ENCODE data around the gene ZDHHC1.
"Not testable (repeated sequence)": the region's sequence is repeated elsewhere in the genome, so short reads cannot be mapped to it uniquely, and the experiment has no call there.

The ZDHHC1 gene

DNA sequence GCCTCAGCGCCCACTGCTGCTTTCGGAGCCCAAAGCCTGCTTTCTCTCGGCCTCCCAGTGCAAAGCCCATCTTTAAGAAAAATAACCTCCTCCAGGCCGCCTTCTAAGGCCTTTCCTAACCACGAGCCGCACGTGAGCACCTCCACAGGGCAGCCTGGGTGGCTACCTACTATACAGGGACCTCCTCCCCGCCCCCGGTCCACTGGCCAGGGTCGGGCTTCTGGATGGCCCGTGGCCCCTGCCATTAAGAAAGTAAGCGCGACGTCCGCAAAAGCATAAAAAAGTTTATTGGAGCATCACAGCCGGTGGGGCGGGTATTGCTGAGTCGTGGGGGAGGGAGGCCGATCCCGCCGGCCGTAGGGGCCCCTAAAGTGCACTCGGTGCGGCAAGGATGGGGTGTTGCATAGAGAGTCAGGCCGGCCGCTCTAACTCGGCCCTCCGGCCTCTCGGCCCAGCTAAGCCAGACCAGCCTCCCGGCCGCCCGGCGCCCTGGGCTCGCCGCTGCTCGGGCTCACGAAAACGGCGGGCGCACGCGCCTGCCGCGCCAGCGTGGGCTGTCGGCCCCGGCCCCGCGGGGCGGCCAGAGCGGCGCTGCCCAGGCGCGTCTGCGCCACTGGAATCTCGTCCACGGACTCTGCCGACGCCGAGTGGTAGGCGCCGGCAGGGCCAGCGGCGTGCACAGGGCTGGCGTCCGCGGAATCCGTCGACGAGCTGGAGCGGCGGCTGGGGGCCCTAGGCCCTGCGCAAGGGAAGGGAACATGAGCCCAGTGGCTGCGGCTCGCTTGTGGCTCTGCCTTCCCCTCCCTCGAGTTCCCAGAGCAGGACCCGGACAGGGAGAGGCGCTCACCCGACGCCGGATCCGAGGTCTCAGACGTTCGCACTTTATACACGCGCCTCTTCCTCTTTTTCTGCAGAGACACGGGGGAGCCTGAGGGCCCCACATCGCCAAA, 21.8 kb downstream of the ZDHHC1 start:
- DNase-seq (ENCODE audit: low read depth in 2 of 2), result no peak

DNA sequence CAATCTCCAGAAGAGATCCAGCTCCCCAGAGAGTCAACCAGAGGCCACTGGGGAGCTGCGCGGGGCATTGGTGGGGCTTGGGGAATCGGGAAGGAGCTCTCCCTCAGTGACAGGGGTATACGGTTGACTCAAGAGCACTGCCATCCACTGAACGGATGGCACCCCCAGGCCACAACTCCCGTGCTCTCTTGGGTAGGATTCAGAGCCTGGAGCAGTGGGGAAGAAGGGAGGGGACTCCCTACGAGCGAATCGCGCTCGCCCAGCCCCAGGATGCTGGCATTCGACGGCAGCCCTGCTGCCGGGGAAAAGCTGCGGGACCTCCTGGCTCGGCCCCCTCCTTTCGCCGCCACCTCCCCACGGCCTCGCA, 22.5 kb downstream of the ZDHHC1 start:
- no peak for DNase-seq (ENCODE audit: low read depth in 2 of 2)

DNA sequence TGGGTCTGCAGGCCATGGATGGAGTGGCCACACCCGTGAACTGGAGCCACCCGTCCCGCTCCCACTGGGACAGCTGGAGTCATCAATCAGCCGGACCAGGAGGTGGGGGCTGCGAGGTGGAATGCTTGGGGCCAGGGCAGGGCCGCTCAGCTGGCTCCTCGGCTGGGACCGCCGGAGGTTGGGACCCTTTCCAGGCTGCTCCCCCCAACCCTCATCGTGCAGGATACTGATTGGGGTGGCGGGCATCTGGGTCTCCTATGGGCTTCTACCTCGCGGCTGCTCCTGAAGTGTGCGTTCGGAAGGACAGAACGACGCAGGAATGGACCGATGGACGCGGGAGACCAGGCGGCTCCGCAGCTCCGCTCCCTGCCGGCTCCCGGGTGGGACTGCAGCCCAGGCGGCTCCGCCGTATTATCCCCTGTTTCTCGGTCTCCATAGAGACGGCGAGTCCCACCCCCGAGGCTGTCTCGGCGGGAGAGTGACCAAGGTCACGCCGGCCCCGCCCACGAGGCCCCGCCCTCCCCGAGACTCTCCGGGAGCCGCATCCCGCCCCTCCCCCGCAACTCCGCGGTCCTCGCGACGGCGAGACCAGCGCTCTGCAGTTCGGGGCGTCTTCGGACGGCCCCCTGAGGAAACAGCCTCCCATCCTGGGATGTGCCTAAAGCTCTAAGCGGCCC, 23.0 kb downstream of the ZDHHC1 start, which contains the start of gene TPPP3:
Gene TPPP3, minus strand, starts transcription at position 388 of the 677 bp plus-strand sequence. CDS start 2,387 bp downstream, outside the sequence.
- no peak for DNase-seq (ENCODE audit: low read depth in 2 of 2)

DNA sequence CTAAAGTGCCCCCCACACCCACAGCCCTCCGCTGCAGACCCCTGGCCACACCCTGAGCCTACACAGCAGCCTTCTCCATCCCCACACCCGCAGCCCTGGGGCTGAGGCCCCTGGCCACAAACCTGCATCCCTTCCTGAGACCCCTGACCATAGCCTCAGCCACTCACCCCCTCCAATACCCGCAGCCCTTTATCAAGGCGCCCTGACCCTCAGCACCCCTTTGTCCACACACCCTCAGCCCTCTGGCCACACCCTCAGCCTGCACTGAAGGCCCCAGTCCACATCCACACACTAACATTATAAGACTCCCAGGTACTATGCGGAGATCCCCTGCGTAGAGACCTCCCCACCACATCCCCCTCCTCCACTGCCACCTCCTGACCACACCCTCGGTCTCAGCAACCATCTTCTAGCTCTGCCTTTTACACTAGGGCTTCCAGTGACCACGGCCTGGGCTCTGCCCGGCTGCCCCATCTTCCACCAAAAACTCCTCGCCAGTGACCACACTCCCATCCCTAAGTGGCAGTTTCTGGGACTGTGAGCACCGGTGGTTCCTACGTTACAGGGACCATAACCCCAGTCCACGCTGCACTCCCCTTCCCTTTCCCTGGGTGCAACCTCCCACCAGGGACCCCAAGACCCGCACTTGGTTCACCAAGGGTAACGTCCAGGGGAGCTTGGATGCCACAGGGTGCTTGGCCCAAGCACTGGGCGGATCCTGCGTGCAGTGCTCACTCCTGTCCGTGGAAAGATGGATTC, 23.8 kb downstream of the ZDHHC1 start:
- no peak for DNase-seq (ENCODE audit: low read depth in 2 of 2)

DNA sequence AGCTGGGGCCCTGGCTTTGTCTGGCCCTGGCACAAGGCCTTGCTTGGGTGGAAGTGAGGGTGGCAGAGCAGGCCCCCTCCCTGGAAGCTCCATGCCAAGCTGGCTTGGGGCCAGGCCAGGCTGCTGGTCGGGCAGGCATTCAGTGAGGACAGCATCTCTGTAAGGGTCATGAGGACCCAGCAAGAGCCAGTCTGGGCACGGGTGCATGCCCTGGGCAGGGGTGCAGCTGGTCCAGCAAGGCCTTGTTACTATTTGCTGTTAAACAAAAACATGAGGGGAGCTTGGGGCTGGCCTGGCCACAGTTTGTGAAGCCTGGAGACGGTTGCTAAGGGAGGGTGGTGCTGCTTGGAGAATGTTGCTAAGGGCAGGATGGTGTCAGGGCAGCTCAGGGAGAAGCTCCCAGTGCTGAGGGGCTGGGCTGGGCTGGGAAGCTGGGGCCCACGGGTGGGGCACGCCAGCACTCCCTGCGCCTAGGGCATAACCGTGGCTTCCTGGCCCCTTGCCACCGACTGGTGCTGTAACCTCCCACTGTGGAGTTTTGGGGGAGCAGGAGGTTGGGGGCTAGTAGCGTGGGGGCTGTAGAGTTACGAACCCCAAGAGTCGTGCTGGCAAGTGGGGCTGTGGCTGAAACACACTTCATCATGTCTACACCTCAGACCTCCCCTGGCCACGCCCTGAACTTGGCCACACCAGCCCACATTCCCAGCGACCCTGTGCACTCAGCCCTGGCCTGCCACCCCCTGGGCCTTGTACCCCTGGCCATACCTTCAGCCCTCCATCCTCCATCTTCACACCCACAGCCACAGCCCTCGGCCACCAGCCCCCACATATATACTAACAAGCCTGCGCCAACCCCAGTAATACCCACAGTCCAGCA, 24.6 kb downstream of the ZDHHC1 start:
- DNase-seq (ENCODE audit: low read depth in 2 of 2), result no peak

DNA sequence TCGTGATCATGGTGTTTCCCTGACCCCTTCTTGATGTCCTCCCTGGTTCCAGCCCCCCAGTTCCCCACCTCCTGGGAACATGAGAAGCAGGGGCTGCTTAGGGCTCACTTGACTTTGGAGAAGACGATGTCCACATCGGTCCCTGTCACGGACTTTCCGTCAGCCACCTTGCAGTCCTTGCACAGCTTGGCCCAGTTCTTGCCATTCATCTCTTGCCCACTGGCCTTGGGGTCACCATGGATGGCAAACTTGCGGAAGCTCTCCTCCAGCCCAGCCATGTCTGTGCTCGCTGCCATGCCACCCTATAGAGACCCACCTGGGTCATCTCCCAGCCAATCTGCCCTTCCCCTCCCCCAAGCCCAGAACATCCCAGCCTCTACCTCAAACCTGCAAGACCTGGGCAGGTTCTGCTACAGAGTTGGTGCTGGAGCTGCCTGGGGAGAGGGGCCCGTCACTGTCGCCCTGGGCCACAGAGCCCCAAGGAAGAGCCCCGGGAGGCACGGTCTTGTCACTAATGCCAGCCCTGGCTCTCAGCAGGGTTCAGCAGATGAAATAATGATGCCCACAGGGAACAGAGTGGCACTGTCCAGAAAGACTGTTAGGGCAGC, 25.4 kb downstream of the ZDHHC1 start:
- DNase-seq (ENCODE audit: low read depth in 2 of 2), result no peak

DNA sequence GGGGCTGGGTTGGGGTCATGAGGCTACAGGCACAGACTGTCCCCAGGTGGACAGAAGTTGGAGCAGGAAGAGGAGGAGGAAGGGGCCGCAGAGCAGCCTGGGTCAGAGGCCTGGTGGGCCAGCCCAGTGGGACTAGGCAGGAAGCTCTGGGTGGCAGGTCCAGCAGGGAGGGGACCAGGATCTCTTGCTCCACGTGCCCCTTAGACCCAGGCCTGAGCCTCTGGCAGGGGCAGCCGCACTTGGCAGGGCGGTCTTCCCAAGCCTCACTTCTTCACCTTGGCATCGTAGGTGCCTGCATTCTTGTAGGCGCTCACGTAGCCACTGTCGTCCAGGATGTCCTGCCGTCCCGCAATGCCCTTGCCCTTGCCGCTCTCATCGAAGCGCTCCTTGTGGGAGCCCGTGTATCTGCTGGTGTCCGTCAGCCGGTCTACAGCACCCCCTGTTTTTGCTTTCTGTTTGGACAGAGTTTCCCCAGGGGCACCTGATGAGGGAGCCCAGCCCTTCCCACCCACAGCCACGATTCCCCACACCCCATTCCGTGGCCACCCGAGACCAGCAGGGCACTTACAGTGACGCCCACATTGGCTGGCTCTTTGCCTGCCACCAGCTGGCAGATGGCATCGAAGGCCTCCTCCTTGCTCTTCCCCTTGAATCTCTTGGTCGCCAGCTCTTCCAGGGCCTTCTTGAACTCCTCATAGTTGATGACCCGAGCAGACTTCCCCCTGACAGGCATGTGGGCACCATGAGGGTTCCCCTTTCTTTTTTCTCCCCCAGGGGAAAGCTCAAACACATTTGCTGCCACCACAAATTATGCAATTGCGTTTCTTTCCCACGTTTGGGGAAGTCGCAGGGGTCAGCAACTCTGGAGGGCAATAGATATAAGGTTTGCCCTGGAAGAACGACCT, 26.1 kb downstream of the ZDHHC1 start:
- DNase-seq (ENCODE audit: low read depth in 2 of 2), result no peak

DNA sequence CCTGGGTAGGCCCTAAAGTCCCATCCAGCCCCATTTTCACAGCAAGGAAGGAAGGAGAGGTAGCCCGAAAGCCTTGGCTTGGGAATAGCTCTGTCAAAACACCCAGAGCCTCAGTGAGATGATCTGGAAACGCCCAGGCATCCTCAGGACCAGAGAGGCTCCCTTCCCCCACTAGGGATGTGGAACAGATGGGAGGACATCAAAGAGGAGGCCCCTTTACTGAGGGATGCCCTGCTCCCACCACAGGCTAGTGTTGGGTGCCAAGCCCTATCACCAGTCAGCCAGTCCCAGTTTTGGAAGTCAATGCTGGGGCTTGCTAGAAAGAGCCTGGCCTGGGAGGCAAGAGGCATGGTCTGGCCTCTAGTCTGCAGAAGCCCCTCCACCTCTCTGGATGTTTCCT, 27.7 kb downstream of the ZDHHC1 start:
- DNase-seq (ENCODE audit: low read depth in 2 of 2), result no peak

DNA sequence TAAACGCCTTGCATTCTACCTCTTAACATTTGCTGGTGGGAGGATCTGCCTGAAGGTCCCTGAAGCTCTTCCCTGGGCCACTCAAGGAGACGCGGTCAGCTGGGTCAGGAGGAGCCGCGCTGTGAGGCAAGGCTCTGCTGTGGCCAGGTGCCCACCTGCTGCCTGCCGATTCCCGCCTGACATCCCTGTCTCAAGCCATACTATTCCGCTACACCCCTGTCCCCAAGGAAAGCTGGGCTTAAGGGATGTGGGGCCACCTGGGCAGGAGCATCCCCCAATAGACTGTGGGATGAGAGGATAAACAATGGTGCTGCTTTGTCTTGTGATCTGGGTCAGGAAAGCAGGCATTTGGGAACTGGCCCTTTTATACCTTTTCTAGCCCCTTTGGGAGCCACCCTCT, 28.1 kb downstream of the ZDHHC1 start:
- no peak for DNase-seq (ENCODE audit: low read depth in 2 of 2)

DNA sequence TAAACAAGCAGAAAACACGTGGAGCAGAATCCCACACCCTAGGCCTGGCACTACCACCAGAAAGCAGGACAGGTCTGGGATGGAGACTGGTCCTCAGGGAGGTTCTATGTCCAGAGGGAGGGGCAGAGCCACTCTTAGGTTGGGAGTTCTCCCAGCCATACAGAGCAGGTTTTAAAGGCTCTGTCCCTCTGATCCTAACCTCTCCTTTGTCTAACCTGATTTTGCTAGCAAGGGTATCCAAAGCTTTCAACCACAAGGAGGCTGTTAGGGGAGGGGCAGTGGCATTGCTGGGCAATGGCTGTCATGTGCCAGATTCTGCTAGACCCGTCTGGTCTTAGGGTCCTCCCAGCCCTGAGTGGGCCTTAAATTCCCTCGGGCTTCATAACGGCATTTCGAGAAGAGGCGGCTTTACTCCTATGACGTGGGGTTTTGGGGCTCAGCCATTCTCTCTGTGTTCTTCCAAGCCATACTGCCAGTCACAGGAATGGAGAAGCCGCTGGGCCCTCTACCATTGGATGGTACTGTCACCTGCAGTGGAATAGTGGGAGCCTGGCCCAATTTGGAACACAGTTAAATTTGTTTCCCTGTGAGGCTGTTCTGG, 28.7 kb downstream of the ZDHHC1 start:
- no peak for DNase-seq (ENCODE audit: low read depth in 2 of 2)

DNA sequence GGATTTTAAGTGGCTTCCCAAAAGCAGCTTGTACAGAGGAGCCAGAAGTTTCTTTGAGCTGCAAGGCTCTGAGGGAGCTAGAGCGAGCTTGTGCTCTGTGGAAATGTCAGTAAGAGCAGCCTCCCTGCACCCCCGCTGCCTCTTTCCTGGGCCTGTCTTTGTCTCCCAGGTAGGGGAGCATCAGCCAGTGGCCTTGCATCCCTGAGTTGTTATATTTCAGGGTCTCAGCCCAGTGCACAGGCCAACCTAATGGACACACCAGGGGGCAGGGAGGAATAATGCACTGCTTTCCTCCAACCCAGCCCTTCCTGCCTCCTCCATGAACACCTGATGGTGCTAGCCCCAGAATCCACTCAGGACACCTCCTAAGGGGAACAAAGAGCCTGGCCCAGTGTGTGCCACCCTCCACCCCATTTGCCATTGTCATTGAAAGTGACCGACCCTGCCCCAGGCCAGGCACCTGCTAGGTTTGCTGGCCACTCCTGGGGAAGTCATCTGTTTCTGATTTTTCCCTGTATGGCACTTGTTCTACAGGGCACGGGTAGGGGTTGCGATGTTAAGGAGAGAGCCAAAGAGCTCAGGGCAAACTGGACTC, 29.3 kb downstream of the ZDHHC1 start:
- DNase-seq (ENCODE audit: low read depth in 2 of 2), result no peak

DNA sequence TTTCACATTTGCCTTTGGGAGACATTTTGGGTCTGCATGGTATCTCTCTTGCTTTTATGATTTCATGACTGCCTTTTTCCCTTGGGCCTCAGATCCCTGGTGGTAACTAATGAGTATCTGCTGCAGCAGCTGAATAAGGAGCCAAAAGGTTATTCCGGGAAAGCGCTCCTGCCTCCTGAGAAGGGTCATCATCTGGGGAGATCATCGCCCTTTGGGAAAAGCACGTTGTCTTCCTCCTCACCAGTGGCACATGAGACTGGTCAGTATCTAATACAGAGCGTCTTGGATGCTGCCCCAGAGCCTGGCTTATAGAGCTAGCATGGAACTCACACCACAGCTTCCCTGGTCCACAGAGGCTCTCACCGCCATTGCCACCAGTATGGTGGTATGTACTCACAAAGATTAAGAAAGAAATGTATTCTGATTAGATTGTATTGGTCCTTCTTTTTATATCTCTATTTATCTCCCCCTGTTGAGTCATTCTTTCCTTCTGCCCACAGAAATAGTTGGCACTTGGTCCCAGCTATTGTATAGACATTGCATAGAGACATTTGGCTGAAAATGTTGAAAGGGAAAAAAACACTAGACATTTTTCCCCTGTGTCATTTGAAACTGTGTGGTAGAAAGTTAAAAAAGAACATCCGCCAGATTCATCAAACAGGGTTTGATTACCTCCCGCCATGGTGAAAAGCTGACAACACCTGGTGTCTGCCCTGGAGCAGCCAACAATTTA, 31.3 kb downstream of the ZDHHC1 start:
- no peak for DNase-seq (ENCODE audit: low read depth in 2 of 2)

DNA sequence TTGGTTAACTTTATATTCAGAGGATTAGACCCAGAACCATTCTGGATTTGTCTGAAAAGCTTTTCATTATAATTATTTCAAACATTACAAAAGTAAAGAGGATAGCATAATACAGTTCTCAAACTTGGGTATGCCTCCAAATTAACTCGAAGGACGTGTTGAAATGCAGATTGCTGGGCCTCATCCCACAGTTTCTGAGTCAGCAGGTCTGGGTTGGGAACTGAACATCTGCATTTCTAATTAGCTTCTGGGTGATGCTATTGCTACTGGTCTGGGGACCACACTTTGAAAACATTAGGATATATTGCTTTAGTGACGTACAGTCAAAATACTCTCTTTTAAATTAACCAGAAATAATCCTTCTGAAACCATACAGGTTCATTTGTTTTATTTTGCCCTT, 33.0 kb downstream of the ZDHHC1 start:
- DNase-seq (ENCODE audit: low read depth in 2 of 2), result no peak

DNA sequence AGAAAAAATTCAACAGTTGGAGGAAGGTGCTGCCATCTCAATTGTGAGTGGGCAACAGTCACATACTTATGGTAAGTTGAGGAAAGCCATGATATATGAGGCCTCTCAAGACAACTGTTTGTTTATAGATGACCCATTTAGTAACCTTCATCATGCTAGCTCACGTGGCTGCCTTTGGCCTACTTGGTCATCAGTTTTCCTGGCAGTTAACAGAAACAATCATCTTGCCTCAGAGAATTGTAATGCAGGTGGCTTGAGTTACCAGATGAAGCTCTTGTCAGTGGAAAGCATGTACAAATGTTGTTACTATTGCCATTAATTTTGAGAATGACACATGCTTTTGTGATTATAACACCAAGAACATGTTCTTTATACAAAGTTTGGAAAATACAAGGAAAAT, 37.6 kb downstream of the ZDHHC1 start:
- no peak for DNase-seq (ENCODE audit: low read depth in 2 of 2)

DNA sequence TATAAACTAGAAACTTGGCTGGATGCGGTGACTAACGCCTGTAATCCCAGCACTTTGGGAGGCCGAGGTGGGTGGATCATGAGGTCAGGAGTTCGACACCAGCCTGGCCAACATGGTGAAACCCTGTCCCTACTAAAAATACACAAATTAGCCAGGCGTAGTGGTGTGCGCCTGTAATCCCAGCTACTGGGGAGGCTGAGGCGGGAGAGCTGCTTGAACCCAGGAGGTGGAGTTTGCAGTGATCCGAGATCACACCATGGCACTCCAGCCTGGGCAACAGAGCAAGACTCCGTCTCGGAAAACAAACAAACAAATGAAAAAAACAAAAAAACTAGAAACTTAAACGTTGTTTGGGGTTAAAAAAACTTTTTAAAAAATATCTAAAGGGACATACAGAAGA, 40.3 kb downstream of the ZDHHC1 start:
- DNase-seq (ENCODE audit: low read depth in 2 of 2), result not testable (repeated sequence)

DNA sequence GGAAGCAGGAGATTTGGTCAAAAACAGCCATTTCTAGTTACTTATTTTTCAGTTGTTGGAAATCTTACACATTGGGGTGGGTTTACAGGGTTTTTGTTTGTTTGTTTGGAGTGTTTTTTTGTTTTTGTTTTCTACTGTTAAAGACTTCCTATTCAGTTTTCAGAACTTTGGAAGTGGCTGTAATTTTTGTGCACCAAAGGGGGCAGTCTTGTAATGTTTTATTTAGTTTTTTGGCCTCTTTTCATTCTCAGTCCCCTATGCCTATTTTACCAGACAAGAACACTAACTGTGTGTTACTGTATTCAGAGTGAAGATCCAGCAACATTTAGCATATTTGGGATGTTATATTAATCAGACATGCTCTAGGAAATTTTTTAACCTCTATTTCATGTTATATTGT, 43.6 kb downstream of the ZDHHC1 start:
- no peak for DNase-seq (ENCODE audit: low read depth in 2 of 2)

DNA sequence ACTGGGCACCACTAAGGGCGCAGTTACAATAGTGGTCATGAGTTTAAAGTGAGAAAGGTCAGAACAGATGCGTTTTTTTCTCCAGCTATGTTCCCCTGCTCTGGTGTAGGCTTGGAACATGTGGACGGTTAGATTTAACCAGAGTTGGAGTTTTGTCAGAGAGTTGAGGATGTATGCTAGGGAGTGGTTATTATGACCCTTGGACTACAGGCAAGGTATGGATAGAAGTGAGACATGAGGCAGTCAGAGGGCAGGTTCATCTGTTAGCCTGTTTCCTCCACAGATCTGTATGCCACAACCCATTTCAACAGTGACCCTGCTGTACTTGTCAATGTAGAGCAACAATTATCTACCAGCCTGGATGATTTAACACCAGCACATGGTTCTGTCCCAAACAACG, 45.6 kb downstream of the ZDHHC1 start:
- no peak for DNase-seq (ENCODE audit: low read depth in 2 of 2)

DNA sequence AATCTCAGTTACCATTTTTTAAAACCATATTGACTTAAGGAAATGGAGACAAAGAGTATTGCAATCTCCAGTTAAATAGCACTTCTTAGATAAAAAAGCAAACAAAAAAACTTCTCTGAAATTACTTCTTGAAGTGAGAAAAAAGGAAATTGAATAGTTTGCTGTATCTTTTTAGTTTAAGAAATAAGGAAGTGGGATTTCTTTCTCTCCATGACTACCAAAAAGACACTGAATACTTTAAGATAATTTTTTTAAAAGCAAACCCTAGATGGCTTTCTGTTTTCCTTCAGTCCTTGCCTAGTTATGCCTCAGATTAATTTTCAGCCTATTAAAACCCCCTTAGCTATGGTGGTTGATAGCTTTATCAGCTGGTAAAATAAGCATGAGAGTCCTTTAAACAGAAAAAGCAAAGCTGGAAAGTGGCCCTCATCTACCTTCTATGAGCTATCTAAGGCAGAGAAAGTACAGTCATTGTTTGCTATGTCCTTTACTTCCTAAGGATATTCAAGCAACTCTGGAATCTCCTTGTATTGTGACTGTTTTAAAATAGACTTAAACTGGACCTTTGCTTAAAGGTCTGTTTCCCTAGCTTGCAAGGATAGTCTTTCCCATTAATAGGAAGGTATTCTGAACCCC, 51.6 kb downstream of the ZDHHC1 start:
- no peak for DNase-seq (ENCODE audit: low read depth in 2 of 2)
